Measurements from ENCODE around the gene GNAT2. TPM values are rescaled to one million over a fixed set of nuclear protein-coding genes. Genes with fewer than 3 reads are reported as not detected.

GNAT2 gene
- total RNA-seq, 1 experiment from 2014 or later, result 0.11 TPM

DNA sequence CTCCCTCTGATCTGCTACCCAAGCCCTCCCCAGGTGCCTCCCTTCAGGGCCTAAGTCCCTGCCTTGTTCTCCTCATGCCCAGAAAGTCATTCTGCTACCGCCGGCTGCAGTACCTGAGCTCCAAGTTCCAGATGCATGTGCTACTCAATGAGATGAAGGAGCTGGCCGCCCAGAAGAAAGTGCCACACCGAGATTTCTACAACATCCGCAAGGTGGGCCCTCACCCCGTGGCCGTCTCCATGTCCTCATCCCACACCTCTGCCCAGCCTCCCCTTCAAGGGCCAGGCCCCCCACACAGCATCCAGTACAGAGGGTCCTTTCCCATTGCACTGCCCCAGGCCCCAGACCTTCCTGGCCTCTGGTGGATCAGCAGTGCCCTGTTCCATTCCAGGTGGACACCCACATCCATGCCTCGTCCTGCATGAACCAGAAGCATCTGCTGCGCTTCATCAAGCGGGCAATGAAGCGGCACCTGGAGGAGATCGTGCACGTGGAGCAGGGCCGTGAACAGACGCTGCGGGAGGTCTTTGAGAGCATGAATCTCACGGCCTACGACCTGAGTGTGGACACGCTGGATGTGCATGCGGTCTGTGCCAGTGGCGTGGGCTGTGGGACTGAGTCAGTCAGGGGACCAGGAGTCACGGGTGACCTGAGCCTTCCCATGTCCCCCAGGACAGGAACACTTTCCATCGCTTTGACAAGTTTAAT is 8.4 kb upstream of the GNAT2 start:
- DNase-seq (ENCODE audit: low read depth), result no peak

DNA sequence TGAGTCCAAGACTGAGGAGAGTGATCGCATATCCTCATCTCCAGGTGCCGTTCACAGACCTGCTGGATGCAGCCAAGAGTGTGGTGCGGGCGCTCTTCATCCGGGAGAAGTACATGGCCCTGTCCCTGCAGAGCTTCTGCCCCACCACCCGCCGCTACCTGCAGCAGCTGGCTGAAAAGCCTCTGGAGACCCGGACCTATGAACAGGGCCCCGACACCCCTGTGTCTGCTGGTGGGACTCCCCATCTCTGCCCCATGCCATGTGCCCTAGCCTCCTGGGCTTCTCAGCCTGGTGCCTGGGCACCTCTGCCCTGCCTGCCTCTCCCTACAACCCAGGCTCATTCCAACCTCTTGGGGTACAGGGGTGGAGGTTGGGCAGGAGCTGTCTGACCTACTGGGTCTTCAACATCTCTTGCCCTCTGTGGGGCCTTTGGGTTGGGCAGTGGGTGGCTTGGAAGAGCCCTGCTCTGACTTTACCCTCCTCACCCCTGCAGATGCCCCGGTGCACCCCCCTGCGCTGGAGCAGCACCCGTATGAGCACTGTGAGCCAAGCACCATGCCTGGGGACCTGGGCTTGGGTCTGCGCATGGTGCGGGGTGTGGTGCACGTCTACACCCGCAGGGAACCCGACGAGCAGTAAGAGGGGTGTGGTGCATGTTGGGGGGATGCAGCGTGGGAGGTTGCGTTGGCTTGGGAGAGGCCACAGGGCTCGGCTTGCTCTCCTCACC is 7.4 kb upstream of the GNAT2 start:
- no peak for DNase-seq (ENCODE audit: low read depth)

DNA sequence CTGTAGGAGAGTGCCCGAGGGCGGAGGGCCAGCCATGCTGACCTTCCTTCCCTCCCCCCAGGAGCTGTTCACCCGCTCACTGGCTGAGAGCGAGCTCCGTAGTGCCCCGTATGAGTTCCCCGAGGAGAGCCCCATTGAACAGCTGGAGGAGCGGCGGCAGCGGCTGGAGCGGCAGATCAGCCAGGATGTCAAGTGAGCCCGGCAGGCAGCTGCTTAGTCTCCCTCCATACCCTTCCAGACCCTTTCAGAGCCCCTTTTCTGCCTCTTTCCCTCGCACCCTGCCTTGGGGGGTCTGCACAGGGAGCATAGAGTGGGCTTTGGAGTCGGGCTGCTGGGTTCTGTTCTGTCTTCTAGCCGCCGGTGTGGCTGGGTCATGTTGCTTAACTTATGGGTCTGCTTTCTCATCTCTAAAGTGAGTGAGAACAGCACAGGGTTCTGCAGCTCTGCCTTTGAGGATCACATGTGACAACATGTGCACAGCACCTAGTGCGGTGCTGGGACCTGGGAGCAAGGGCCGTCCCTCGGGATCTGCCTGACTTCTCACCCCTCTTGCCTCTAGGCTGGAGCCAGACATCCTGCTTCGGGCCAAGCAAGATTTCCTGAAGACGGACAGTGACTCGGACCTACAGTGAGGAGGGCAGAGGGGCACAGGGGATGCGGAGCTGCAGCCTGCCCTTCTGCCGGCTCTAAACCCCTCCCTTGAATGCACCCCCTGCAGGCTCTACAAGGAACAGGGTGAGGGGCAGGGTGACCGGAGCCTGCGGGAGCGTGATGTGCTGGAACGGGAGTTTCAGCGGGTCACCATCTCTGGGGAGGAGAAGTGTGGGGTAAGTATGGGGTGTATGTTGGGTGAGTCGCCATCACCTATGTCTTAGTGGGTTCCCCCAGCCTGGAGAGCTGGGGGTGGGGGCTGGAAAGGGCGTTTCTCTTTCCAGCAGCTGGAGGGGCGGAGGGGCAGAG is 6.5 kb upstream of the GNAT2 start:
- DNase-seq (ENCODE audit: low read depth), result no peak

- no peak for DNase-seq (ENCODE audit: low read depth)
These were observed 5.8 kb upstream of the GNAT2 start for GRCh38 chr1:109625176-109625575.

- DNase-seq (ENCODE audit: low read depth), result no peak
These were observed 5.0 kb upstream of the GNAT2 start for GRCh38 chr1:109624201-109625010.

GRCh38 chr1:109623601-109624161 is 4.3 kb upstream of the GNAT2 start:
- DNase-seq (ENCODE audit: low read depth), result no peak

DNA sequence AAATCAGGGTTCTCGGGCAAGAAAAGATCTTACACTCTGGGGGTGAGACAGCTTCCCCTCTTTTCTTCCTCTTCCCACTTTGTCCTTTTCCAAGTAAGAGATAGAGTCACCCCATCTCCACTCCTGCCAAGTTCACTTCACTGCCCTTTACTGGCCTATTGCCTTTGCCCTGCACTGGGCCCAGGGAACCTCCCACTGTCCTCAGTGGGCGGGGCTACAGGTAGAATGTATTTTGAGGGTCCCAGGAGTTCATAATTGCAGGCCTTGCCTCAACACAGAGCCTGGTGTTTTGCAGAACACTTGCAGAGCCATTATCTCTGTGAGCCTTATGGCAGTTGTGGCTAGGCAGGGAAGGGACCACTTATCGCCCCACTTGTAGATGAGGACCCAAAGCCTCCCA is 3.5 kb upstream of the GNAT2 start:
- no peak for DNase-seq (ENCODE audit: low read depth)

DNA sequence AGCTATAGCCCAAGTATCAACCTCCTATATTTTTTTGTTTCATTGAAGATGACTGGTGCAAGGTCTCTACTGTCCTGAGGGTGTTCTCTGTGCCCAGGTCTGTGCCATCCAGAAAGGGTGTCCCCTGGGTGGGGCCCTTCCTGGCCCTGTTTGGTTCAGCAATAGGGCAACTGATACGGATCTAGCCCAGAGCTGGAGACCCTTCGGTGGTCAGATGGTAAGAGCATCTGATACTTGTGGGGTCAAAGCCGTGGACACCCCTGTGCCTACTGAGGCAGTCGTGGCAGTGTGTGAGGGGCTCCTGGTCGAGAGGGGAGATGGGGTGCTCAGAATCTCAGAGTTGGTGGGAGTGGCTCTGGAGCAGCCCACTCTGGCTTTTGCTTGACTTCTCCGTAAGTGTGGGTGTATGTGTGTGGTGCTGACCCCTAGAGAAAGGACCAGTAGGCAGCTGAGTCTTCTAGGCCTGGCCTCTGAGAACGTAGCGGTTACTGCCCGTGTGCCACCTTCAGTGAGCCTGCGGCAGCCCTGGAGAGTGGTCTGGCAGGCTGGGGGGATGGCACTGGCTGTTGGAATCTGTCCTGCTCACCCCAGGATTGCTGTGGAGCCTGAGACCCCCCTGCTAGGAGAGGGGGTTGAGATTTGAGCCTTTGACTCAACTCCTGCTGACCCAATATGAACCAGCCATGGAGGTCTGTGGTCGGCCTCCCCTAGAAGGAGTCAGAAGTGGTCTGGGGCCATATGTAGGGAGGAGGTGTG is 2.9 kb upstream of the GNAT2 start:
- no peak for DNase-seq (ENCODE audit: low read depth)

GRCh38 chr1:109621379-109622136 is 2.1 kb upstream of the GNAT2 start:
- DNase-seq (ENCODE audit: low read depth), result peak; percentile 41

GRCh38 chr1:109620841-109621286 is 1.4 kb upstream of the GNAT2 start:
- DNase-seq (ENCODE audit: low read depth), result peak; percentile 98

DNA sequence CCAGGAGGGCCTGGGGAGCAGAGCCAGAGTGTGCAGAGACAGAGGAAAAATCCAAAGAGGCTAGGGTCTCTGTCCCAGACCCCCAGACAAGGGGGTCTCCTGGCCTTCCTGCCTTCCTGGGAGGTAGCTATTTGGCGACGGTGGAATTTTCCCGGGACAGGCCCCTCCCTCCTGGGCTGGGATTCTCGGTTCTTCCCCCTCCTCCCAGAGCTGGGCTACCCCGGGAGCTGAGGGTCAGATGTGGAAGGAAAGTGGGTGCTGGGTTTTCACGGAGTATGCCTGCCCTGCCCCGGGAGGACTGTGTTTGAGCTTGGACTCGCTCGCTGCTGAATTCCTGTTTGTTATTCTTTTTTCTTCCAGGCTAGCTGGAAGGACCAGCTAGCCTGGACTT is 980 bp upstream of the GNAT2 start:
- DNase-seq (ENCODE audit: low read depth), result peak; percentile 64

GRCh38 chr1:109618661-109619575 is 498 bp downstream of the GNAT2 start:
- no peak for DNase-seq (ENCODE audit: low read depth)

DNA sequence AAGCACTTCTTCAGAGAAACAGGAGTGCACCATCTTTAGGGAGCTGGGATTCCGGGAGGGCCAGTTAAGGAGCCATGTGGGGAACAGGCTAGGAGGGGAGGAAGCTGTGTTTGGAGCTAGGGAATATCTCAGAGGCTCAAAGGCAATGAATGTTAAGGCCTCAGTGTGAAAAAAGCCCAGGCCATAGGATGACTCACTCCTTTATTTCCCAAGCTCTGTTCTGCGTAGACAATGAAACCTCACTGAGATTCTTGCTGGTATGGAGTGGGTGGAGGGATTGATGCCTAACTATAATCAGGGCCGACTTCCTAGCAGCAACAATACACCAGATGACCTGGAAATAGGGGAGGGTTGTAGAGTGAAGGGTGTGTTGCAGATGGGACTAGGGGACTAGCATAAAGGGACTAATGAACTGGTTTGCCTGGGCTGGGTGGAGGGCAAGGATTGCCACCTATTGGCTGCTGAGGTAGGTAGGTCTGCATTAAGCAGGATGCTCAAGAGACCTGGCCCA is 2.1 kb downstream of the GNAT2 start:
- DNase-seq (ENCODE audit: low read depth), result peak; percentile 85

DNA sequence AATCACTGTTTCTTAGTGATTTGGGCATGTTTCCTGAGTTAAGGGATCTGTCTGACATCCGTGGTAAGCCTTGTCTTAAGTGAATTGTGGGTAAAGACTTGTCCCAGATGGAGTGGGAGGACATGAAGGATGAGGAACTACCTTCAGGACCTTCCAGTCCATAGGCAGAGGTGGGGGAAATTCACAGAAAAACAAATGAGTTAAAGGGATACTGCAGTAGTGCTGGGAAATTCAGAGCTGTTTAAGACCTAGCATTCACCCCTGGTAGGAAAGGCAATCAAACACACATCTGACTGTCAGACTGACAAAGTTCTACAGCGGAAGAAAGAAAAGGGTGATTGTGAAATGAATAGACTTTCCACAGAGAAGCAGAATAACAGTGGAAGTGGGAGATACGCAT is 3.0 kb downstream of the GNAT2 start:
- DNase-seq (ENCODE audit: low read depth), result no peak

DNA sequence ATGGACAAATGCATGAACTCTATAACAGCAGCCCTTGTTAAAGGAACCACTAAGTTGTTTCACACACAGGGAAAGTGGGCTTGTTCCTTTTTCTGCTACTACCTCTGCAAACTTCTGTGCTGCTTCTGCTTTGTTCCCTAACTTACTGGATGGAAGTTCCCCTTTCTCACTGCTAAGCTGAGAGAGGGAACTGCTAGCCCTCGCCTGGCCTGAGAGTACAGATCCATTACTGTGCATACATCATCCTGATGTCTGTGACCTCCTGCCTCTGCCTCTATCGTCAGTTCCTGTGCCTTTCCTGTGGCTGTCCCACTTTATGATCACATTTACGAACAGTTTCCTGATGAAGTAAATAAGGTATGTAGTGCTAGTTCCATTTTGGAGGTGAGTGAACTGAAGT is 3.5 kb downstream of the GNAT2 start:
- DNase-seq (ENCODE audit: low read depth), result no peak

DNA sequence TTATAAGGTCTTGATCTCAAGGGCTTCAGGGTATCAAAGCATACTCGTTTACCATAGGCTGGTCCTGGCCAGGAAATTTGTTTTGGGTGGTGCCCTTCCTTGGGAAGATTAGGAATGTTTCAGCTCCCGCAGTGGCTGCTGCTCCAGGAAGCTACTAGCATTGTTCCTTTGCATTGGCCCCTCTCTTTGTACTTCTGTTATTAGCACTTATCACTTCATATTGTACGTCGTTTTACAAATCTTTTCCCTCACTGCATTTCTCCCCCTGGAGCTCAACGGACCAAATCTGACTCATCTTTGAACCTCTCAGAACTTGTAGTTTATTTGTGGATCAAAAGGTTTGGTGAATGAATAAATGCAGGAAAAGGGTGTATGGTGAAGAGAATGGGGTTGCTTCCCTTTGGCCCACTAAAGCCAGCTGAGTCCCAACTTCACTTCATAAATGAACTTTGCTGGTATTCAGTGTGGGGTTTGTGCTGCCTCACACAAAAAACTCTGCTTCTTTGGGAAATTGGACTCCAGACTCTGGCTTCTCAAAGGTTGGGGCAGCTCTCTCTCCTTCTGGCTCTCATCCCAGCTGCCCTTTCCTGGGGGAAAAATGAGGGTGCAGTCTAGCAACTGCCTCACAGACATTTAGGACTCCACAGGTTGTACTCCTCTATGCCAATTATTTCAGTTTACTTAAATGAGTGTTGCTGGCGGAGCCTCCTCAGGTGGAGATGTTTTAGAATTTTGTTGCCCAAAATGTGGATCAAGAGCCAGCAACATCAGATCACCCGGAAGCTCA is 5.9 kb downstream of the GNAT2 start:
- no peak for DNase-seq (ENCODE audit: low read depth)

DNA sequence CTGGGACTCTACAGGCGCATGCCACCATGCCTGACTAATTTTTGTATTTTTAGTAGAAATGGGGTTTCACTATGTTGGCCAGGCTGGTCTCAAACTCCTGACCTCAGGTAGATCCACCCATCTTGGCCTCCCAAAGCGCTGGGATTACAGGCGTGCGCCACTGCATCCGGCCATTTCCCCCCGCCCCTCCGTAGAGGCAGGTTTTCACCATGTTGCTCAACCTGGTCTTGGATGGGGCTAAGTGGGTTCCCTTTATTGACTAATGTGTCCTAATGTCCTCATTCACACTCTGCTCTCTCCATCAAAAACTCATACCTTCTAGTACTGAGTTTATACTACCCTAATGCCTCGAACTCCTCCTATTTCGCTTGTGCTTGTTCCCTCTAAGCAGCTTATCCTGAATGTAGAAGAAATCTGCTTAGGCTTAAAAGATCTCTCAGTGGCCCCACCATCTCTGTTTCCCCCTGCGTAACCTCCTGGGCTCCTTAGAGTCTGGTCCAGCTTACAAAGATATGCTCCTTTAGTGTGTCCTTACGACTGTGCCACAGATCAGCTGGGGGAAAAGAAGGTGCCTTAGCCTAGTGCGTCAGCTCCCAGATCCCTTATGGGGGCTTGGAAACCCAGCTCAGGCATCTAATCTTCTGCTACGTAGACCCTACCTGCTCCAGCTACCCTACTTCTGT is 8.0 kb downstream of the GNAT2 start:
- no peak for DNase-seq (ENCODE audit: low read depth)

Data from Daoy (cell line).